Measurements from ENCODE around the gene CMTR1. TPM values are rescaled to one million over a fixed set of nuclear protein-coding genes. Genes with fewer than 3 reads are reported as not detected.

The CMTR1 gene
- total and polyA plus RNA-seq, 12 donors = 13.1 to 37.0 (median 33.1) TPM

DNA sequence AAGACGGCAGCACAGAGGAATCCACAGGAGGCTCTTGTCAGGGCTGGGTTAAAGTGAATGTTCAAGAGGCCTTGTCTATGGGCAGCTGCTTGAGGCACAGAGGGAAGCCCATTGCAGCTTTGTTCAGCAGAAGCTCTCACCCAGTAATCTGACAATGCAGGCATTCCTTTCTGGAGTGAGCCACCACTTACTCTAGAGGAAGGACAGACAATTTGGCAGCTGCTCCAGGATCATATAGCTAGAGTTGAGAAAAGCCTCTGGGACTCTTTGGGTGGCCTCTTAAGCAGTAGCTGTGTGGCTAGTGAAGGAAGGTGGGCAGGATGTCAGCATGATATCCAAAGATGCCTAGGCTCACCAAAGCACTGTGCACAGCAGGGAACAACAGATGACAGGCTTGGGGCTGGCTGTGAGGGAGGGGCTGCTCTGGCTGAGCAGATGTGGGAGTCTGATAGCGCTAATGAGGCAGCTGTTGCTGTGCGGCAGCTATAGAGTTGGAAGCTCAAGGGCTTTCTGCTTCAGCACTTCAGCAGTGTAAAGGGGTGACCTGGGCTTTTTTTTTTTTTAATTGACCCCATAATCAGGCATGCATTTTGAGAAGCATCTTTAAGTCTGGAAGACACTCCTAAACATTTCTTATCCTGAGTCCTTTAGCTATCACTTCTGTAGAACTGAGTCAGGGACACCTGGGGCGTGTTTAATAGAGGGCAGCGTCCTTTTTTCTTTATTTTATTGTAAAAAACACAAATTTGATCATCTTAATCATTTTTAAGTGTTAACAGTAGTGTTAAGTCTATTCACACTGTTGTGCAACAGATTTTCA, 27.2 kb downstream of the CMTR1 start:
- no peaks in the 10 kb centered on the region for H3K4me1 ChIP-seq
- H3K9me3 ChIP-seq = no peaks in the 10 kb centered on the region
- no peak overlapping the region for H3K4me3 ChIP-seq
- TF ChIP-seq CTCF (IDR thresholded peaks at IDR 0.05) = no peak
- DNase-seq = no peak
- WGBS, 2 donors = 87 to 91% methylated on average over 5 of the region's 5 CpGs
- no peaks in the 10 kb centered on the region for H3K27me3 ChIP-seq
- no peak overlapping the region for H3K27ac ChIP-seq
- ATAC-seq = no peak
- intact Hi-C loops (cut with DNase I) = no loop called here
- H3K36me3 ChIP-seq = peaks cover 0 to 100% (median 68%) of the 10 kb centered on the region in 9 donors

- 57 to 75% methylated on average over 2 of the region's 2 CpGs for WGBS, 2 donors
- DNase-seq = no peak
- H3K36me3 ChIP-seq = peaks cover 0 to 100% (median 66%) of the 10 kb centered on the region in 9 donors
Measured at GRCh38 chr6:37460805-37461204, 27.8 kb downstream of the CMTR1 start.

GRCh38 chr6:37463110-37463509, 30.1 kb downstream of the CMTR1 start:
- Histone ChIP-seq H3K36me3 (peaks cover 0 to 100% (median 58%) of the 10 kb centered on the region in 9 donors), H3K9me3 (peaks cover 0 to 23% (median 18%) of the 10 kb centered on the region in 11 donors), H3K27me3 (no peaks in the 10 kb centered on the region), H3K4me1 (no peaks in the 10 kb centered on the region), H3K27ac (no peak overlapping the region), H3K4me3 (no peak overlapping the region)
- intact Hi-C loops (cut with DNase I) = no loop called here
- ATAC-seq = no peak
- DNase-seq = no peak
- no peak for TF ChIP-seq CTCF (IDR thresholded peaks at IDR 0.05)

More at GRCh38 chr6:37460805-37461204, 27.8 kb downstream of the CMTR1 start:
- Histone ChIP-seq H3K27me3 (no peaks in the 10 kb centered on the region), H3K4me3 (no peak overlapping the region), H3K27ac (no peak overlapping the region), H3K9me3 (peaks cover 0 to under 1% (median 0%) of the 10 kb centered on the region in 11 donors), H3K4me1 (no peaks in the 10 kb centered on the region)
- ATAC-seq = no peak
- intact Hi-C loops (cut with DNase I) = no loop called here
- TF ChIP-seq CTCF (IDR thresholded peaks at IDR 0.05) = no peak

DNA sequence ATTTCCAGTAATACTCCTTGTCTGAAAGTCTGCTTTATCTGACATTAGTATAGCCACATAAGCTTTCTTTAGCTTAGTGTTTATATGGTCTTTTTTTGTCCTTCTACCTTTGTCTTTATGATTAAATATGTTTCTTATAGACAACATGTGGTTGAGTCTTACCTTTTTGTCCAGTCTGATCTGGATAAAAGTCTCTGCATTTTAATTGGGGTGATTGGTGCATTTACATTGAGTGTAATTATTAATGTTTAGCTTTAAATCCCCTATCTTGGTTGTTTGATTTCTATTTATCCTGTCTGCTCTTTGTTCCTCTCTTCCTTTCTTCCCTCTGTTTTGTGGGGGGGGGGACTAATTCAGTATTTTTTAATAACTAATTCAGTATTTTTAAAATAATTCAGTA, 34.7 kb downstream of the CMTR1 start:
- intact Hi-C loops (cut with DNase I) = no loop called here
- H3K4me3 ChIP-seq = no peak overlapping the region
- no peak overlapping the region for H3K27ac ChIP-seq
- ATAC-seq (no peak), DNase-seq (no peak)
- no peaks in the 10 kb centered on the region for H3K27me3 ChIP-seq
- peaks cover 0 to 33% (median 19%) of the 10 kb centered on the region in 11 donors for H3K9me3 ChIP-seq
- peaks cover 0 to 99% (median 48%) of the 10 kb centered on the region in 9 donors for H3K36me3 ChIP-seq
- H3K4me1 ChIP-seq = peaks cover 0 to 4% (median under 1%) of the 10 kb centered on the region in 9 donors
- TF ChIP-seq CTCF (IDR thresholded peaks at IDR 0.05) = no peak

Data from heart right ventricle (tissue), 16 donors.